ENCODE measurements around the gene GPSM1. TPM values are rescaled to one million over a fixed set of nuclear protein-coding genes. Genes with fewer than 3 reads are reported as not detected.

GPSM1 gene
- total and polyA plus RNA-seq, 5 donors from 2014 or later: 0.59 to 12.3 (median 1.3) TPM

Other genes with a start within 250 kb of the GPSM1 start
- 4.8 TPM for gene NACC2, start 232.2 kb upstream of the GPSM1 start, total RNA-seq
- 1 to 10 TPM in 2 of 4 donors, under 1 TPM in 2; 0.76 to 1.9 (median 0.92) TPM for gene NACC2, start 232.2 kb upstream of the GPSM1 start, polyA plus RNA-seq
- gene TMEM250, start 208.7 kb upstream of the GPSM1 start, total RNA-seq: 21.5 TPM
- gene TMEM250, start 208.7 kb upstream of the GPSM1 start, polyA plus RNA-seq: 10 to 100 TPM; 44.7 to 55.6 (median 45.7) TPM
- not detected for gene LHX3, start 122.4 kb upstream of the GPSM1 start, total RNA-seq
- gene LHX3, start 122.4 kb upstream of the GPSM1 start, polyA plus RNA-seq: not detected
- 16.6 TPM for gene QSOX2, start 81.7 kb upstream of the GPSM1 start, total RNA-seq
- under 1 TPM; 0.33 to 0.63 (median 0.41) TPM for gene QSOX2, start 81.7 kb upstream of the GPSM1 start, polyA plus RNA-seq
- not detected for gene CCDC187, start 23.4 kb upstream of the GPSM1 start, total RNA-seq
- gene CCDC187, start 23.4 kb upstream of the GPSM1 start, polyA plus RNA-seq: not detected
- 25.5 TPM for gene DNLZ, start 36.2 kb downstream of the GPSM1 start, total RNA-seq
- 10 to 100 TPM; 51.1 to 67.9 (median 61.5) TPM for gene DNLZ, start 36.2 kb downstream of the GPSM1 start, polyA plus RNA-seq
- 0.35 TPM for gene CARD9, start 46.1 kb downstream of the GPSM1 start, total RNA-seq
- gene CARD9, start 46.1 kb downstream of the GPSM1 start, polyA plus RNA-seq: under 1 TPM; 0.23 to 0.82 (median 0.33) TPM
- gene SNAPC4, start 72.6 kb downstream of the GPSM1 start, total RNA-seq: 13.3 TPM
- gene SNAPC4, start 72.6 kb downstream of the GPSM1 start, polyA plus RNA-seq: 1 to 10 TPM in 2 of 4 donors, under 1 TPM in 2; 0.40 to 1.2 (median 0.96) TPM
- gene ENTR1, start 83.1 kb downstream of the GPSM1 start, total RNA-seq: 63.2 TPM
- gene ENTR1, start 83.1 kb downstream of the GPSM1 start, polyA plus RNA-seq: 1 to 10 TPM; 7.8 to 9.9 (median 9.2) TPM
- 86.2 TPM for gene PMPCA, start 83.1 kb downstream of the GPSM1 start, total RNA-seq
- gene PMPCA, start 83.1 kb downstream of the GPSM1 start, polyA plus RNA-seq: 10 to 100 TPM; 36.5 to 46.5 (median 39.2) TPM
- gene INPP5E, start 112.3 kb downstream of the GPSM1 start, total RNA-seq: 30.3 TPM
- gene INPP5E, start 112.3 kb downstream of the GPSM1 start, polyA plus RNA-seq: 1 to 10 TPM; 1.9 to 4.4 (median 2.3) TPM
- 74.4 TPM for gene SEC16A, start 155.5 kb downstream of the GPSM1 start, total RNA-seq
- 10 to 100 TPM; 17.7 to 22.7 (median 21.1) TPM for gene SEC16A, start 155.5 kb downstream of the GPSM1 start, polyA plus RNA-seq
- gene NOTCH1, start 218.5 kb downstream of the GPSM1 start, total RNA-seq: 52.3 TPM
- 1 to 10 TPM; 1.2 to 1.7 (median 1.5) TPM for gene NOTCH1, start 218.5 kb downstream of the GPSM1 start, polyA plus RNA-seq